Occipital lobe (tissue), 2 donors: ENCODE data around the gene SMYD3. TPM values are rescaled to one million over a fixed set of nuclear protein-coding genes. Genes with fewer than 3 reads are reported as not detected.
"Not testable (repeated sequence)": the region's sequence is repeated elsewhere in the genome, so short reads cannot be mapped to it uniquely, and the experiment has no call there.

Source experiments
- DNase-seq: peaks from one replicate; lab custom pipeline; 2025; lab: John Stamatoyannopoulos, UW
- total RNA-seq: library from RNA; depleted of rRNA; stranded (reverse); fragments of >200 nt; gene quantifications from one replicate; pipeline ENCODE4 v1.2.3, GENCODE V29; 2014

The SMYD3 gene
- total RNA-seq, 1 donor from 2014 or later = 25.3 TPM

DNA sequence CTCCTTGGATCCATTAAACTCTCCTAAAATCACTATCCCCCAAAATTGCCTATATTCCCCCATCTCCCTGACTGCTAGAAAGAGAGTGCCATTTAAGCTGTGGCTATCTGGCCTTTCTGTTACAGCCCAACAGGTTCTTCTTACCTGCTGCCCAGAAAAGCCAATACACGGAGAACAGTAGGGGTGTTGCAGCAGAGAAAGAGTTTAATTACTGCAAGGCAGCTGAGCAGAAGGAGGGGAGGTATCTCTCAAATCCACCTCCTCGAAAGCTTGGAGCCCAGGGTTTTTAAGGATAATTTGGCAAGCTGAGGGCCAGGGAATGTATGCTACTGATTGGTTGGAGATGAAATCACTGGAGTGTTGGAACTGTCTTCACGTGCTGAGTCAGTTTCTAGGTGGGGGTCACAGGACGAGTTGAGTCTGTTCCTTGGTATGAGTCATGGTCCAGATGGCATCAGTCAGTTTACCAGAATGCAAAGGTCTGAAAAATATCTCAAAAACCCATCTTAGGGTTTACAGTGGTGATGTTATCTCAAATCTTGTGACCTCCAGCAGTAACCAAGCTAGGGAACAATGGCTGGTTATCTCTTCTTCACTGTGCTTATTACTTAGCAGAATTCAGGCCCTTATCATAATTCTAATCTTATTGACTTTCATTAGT lies 89.8 kb downstream of the SMYD3 start:
- DNase-seq = no peak

DNA sequence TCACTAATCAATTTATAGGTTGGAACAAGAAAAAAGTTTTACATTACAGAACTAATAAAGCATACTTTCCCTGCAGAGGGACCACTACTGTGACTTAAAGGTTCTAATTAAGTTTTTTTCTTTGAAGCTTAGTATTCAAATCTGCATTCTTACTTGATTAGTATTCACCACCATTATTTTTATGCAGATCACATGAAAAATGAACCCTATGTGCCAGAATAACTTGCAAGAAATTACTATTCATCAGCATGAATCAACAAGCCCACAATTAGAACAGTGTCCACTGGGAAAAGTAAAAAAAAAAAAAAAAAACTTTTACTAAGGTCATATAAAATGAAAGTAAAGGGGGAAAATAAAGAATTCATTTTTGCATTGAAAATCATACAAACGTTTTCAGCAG lies 90.8 kb downstream of the SMYD3 start:
- no peak for DNase-seq

DNA sequence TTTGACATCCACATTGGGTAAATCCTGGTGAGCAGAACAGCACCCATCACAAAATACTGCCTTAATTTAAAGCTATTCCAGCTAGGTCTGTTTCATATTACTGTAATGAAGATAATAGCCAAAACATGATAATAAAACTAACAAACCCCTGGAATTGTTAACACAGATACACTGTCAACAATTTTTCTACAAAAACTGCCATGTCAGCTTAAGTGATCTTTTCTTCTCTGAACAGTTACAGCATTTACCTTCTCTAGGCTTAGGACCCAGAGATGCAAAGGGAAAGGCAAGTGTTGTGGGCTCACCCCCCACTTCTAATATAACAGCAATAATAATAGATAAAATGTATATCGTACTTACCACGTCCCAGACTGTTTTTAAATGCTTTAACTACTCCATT lies 92.1 kb downstream of the SMYD3 start:
- DNase-seq = no peak

DNA sequence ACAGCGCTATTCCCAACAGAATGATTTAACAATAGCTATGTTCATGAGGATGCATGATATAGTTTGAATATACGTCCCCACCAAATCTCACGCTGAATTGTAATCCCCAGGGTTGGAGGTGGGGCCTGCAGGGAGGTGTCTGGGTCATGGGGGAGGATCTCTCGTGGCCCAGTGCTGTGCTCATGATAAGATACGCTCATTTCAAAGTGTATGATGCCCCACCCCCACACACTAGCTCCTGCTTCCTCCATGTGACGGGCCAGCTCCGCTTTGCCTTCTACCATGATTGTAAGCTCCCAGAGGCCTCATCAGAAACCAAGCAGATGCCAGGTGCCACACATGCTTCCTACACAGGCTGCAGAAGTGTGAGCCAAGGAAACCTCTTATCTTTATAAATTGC lies 93.6 kb downstream of the SMYD3 start:
- DNase-seq = no peak

DNA sequence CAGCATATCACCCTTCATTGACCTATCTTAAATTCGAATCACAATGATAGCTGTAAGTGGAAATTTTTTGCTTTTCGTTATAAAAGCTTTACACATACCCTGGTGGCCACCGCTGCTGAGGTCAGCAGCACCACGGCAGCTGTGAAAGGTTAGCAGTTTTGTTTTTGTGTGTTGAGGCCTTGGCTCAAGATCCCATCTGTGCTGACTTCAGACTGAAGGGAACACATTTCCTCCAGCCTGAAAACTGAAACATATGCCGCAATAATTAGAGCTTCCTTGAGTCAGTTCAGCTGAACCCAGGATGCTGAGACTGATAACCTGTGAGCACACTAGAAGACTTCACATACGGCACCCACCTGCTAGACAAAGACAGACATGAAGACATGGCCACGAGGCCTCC lies 103.0 kb downstream of the SMYD3 start:
- DNase-seq = no peak

DNA sequence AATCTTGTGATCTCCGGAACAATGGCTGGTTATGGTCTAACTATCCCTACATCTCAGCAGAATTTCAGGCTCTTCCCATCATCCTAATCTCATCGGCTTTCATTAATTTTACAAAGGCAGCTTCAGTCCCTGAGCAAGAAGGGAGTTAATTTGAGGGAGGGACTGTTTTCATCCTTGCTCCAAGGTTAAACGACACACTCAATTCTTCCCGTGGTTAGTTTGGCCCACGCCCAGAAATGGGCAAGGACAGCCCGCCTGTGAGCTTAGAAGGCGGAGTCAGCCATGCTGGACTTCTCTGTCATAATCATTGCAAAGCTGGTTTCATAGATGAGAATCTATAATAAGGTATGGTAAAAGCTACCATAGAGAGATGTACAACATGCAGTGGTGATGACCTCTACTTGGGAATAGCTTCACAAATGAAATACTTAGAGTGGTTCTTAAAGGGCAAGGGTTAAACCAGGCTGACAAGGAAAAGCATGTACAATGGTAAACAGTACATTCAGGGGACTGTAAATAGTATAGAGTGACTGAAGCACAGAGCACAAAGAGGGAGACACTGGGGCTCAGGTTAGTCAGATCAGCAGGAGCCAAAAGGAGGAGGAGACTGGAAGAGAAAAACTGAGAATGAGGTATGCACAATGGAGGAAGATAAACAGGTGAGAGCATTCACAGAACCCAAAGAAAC lies 108.8 kb downstream of the SMYD3 start:
- no peak for DNase-seq

DNA sequence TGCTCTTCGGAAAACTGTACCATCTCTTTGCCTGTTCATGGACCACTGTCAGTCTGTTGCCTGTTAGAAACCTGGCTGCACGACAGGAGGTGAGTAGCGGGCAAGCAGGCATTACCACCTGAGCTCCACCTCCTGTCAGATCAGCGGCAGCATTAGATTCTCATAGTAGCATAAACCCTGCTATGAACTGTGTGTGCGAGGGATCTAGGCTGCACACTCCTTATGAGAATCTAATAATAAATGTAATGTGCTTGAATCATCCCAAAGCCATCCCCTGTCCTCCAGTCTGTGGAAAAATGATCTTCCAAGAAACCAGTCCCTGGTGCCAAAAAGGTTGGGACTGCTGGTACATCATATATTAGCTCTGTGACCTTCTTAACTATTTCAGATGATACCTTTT lies 110.0 kb downstream of the SMYD3 start:
- no peak for DNase-seq

DNA sequence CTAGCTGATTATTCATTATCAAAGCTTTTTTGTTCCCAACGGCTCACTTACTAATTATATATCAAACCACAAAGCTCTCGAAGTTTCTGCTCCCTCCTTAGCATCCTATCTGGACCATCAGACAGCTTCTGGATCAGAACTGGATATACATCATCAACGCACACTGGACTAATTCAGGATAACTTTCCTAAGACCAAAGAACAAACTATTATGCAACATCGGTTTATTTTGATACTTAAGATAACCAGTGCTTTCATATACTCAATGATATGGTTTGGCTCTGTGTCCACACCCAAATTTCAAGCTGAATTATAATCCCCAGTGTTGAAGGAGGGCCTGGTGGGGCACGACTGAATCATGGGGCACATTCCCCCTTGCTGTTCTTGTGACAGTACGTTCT lies 110.8 kb downstream of the SMYD3 start:
- no peak for DNase-seq

DNA sequence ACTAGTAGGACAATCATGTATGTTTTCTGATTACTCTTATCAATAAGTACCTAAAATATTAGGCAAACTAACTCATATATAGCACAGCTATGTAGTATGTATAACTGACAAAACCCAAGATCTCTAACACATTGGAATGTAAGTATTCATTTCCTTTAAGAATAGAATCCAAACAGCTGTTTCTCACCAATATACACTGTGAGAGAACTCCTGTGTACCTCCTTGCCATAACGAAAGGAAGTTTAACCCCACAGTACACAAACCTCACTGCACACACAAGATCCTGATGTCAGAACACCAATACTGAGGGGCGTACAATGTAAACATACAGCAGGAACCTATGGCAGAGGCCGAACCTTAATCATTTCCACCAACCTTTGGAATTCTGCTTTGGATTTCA lies 113.0 kb downstream of the SMYD3 start:
- no peak for DNase-seq

DNA sequence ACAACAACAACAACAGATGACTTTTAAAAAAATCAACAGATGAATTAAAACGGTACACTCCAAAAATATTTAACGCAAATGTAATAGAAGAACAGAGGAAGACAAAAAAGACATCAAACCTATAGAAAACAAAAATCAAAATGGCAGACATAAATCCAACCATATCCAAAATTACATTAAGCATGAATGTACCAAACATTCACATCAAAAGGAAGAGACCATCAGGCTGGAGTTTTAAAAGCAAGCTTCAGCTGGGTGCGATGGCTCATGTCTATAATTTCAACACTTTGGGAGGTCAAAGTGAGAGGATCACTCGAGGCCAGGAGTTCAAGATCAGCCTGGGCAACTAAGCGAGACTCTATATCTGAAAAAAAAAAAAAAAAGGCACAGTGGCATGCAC lies 116.2 kb downstream of the SMYD3 start:
- DNase-seq = no peak

DNA sequence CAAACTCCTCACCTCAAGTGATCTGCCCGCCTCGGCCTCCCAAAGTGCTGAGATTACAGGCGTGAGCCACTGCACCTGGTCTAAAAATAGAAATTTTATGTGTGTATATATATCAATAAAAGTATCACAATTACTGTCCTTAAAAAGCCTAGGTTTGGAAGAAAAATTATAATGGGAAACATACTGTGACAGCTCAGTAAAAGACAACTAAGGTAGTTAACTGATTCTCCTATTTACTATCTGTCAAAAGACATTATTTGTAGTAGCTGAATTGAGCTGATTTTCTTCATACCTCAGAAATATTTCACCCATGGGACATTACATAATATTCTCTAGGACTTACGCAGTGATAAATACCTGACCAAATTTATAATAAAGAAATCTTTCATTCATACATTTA lies 122.5 kb downstream of the SMYD3 start:
- DNase-seq = no peak

DNA sequence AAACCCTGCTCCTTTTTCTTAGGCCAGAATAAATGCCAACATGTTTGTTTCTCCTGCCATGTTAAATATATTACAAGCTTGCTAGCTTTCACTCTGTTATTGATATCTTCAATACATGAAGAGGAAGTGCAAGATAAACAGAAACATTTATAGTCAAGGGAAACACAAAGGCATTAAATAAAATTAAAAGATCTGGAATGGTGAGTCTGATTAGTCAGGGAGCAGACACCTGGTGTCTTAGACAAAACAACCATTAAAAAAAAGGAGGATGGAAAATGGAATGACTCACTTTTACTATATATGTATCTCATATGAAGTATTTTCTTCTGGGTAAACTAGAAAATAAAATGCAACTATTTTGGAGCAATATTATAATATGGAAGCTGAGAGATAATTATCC lies 123.3 kb downstream of the SMYD3 start:
- DNase-seq = no peak

DNA sequence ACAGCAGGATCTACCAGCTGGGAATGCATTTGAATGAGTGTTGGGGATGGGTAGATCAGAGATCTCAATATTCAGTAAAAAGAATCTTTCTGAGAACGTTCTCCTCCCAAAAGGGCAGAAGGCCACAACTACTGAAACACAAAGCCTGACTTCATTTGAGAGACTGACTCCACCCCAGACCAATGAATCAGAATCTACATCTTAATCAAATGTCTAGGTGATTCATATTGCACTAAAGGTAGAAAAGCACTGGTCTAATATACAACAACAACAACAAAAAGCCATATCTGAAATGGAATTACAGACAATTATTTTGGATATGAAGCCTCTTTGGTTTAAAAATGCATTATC lies 123.9 kb downstream of the SMYD3 start:
- no peak for DNase-seq

DNA sequence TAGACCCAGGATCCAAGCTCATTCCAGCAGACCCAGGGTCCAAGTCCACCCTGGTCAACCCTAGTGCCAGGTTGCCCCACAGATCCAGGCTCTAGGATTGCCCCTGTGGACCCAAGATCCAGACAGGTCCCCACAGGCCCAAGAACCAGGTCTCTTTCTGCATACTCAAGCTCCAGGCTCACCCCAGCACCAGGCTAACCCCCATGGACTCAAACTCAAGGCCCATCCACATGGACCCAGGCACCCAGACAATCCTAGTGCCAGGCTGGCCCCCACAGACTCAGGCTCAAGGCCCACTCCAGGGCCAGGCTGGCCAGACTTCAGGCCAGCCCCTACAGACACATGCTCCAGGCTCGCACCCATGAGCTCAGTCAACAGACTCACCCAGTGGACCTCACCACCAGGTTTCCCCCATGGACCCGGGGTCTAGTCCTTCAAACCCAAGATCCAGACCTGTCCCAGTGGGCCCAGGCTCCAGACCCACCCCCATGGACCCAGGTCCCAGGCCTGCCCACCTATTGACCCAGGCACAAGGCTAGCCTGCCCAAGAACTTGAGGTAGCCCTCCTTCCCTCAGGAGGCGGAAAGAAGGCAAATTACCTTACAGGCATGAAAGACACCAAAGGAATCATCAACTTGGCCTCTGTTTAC lies 124.4 kb downstream of the SMYD3 start:
- no peak for DNase-seq

DNA sequence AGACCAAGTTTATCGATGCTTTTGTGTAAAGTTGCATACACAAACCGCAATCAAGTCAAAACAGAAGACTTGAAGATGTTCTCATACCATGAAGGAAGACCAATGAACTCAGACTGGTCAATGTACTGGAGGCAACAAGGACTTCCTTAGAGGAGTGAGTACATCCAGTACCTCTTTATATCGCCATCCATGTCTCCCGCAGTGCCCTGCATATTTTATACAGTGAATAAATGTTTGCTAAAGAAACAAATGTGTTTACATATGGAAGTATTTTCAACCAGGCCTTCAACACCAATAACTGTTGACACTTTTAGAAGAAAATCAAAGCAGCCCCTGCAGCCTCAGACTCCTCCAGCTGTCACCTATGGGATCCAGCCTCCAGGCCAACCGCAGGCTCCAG lies 125.6 kb downstream of the SMYD3 start:
- DNase-seq = no peak

DNA sequence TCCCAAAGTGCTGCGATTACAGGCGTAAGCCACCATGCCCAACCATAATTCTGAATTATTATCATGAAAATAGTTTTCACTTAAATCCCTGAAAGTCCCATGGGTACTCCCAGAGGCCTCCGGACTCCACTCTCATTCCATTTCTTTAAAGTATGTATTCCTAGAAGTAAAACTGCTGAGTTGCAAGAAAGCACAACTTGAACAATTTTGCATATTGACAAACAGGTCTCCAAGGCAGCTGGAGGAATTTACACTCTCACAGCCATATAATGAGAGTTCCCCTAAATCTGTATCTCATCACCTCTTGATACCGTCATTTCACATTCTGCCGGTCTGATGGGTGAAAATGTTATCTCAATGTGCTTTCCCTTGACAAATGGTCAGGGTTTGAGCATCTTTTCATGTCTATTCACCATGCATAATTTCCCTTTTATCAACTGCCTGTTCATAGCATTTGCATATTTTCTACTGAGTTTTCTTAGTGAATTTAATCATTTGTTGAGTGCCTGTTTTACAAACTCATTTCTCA lies 129.4 kb downstream of the SMYD3 start:
- no peak for DNase-seq

DNA sequence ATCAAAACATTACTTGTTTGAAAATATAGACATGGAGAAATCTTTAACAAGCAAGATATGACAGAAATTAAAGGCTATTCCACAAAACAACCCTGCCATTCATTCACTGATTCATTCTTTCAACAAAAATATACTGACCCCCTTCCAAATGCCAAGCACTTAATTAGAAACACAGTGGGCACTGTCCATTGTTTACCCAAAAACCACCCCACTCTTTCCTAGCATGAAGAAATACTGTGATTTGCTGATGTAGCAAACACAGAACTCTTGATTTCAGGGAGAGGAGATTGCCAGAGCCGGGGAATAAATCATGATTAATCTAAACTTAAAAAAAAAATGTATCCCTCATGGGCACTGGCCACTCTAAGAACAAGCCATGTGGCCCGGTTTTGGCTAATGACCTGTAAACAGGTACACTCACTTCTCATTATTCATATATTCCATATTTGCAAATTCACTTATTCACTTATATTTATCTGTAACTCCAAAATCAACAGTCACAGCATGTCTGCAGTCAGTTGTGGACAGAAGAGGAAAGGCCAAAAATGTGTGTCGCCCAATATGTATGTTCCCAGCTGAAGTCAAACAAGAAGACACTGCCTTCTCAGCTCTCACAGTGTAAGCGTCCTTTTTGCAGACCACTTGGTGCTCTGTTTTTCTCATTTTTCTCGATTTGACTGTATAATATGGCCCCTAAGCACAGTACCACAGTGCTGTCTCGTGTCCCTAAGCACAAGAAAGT lies 133.1 kb downstream of the SMYD3 start:
- DNase-seq = no peak

DNA sequence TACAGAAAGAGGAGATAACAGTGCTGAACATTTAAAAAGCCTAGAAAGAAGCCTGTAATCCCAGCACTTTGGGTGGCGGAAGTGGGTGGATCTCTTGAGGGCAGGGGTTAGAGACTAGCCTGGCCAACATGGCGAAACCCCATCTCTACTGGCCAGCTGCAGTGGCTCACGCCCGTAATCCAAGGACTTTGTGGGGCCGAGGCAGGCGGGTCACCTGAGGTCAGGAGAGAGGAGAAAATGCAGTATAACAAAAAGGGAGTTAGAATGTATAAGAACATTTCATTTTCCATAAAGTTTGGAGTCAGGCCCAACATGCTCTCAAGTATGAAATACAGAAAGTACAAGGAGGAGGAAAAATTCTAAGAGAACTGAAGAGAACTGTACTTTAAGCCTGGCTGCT lies 134.5 kb downstream of the SMYD3 start:
- no peak for DNase-seq

DNA sequence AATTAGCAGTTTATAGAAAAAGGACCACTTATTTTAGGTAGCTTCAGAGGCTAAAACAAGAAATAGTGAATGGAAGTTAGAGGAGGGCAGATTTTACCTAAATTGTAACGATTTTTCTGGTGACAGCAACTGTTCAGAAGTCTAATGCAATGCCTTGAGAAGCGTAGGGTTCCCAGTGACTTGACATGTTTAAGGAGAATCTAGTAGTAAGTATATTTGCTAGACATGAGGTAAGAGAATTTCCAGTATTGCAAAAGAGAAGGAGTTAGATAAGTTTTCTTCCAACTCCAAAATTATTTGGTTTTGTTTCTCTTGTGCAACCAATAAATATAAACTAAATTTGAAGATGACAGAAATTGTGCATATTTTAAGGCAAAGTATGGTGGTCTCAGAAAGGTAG lies 140.0 kb downstream of the SMYD3 start:
- no peak for DNase-seq

DNA sequence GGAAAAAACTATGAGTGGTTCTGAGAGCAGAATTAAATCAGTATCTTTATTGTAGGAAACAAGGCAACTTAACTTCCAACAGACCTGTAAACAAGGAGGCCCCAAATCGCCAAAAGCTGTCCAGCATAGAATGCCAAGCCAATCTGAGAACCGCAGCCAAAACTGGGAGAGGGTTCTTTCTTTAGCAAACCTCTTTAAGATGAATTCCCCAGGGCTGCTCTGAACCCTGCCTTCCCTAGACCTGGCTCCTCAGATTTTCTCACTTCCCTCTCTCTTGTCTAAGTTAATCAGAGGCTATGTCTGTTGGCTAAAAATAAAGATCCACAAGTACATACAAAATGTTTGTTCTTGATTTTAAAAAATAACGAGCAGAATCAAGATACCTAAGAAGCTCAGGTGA lies 141.4 kb downstream of the SMYD3 start:
- DNase-seq = no peak

DNA sequence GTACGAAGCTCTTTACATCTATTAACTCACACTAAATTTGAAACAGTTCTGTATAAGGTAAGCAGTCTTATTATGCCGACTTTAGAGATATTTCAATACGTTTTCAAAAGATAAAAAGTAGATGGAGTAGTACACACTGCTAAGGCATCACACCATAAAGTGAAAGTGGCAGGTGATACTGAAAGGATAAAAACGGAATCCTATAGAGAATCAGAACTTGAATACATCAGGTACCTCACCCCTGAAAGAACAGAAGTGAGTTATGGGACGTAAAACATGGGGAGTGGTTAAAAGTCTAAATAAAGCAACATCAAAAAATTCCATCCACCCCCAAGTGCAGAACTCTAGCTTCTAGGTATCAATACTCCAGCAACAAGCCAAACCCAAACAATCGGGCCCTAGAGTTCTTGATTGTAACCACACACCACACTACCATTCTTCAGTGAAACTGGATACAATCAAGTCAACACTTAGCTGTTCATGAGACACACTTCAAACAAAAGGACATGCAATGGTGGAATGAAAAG lies 142.6 kb downstream of the SMYD3 start:
- DNase-seq = no peak

DNA sequence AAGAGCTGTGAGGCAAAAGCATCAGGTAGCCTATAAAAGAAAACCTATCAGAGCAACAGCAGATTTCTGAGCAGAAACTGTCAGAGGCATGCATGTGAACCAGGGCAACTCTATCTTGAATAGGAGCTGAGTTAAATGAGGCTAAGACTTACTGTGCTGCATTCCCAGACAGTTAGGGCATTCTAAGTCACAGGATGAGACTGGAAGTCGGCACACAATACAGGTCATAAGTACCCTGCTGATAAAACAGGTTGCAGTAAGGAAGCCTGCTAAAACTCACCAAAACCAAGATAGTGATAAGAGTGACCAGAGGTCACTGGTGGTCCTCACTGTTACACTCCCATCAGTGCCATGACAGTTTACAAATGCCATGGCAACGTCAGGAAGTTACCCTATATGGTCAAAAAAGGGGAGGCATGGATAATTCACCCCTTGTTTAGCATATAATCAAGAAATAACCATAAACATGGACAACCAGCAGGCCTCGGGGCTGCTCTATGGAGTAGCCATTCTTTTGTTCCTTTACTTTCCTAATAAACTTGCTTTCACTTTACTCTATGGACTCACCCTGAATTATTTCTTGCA lies 150.0 kb downstream of the SMYD3 start:
- not testable (repeated sequence) for DNase-seq
